ENCODE data around the gene DNAJC16. TPM values are rescaled to one million over a fixed set of nuclear protein-coding genes. Genes with fewer than 3 reads are reported as not detected.
A peak's percentile ranks its signal among the peaks of the same experiment; 100 is the strongest.

DNAJC16 gene
- total RNA-seq, 1 donor from 2014 or later = 33.6 TPM

DNA sequence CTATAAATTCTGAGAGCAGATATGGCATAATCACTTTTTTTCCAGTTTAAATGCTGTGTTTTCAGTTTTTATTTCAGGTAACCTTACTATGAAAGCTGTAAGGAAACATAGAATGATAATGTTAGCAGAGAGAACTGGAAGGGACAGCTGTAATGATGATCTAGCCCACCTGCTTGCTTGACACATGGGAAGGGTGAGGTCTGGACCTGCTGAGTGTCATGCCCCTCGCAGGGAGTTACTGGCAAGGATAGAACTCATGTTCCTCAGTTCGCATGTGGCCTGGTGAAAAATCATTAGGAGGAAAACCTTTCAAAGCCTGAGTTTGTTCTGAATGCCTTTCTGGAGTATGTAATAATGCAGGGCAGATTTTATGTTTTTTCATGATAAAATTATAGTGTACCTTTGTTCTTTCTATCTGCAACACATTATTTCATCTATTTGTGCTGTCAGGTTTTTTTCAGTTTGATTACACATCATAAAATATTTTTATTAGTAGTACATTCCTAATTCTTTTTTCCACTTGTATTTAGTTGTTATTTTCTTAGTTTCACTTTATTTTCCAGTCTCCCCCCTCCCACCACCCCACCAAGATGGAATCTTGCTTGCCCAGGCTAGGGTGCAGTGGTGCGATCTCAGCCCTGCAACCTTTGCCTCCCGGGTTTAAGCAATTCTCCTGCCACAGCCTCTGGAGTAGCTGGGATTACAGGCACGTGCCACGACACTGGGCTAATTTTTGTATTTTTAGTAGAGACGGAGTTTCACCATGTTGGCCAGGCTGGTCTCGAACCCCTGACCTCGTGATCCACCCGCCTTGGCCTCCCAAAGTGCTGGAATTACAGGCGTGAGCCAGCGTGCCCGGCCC lies 98.6 kb downstream of the DNAJC16 start:
- Histone ChIP-seq H4K20me1 (ENCODE audit: low read depth) (peaks cover 63% of the 10 kb centered on the region), H3K9me3 (ENCODE audit: low read depth) (no peaks in the 10 kb centered on the region), H3K27me3 (no peaks in the 10 kb centered on the region), H3F3A (ENCODE audit: low read depth) (peaks cover 7% of the 10 kb centered on the region), H3K9ac (no peak overlapping the region), H3K4me1 (no peaks in the 10 kb centered on the region), H3K36me3 (no peaks in the 10 kb centered on the region), H3K79me2 (ENCODE audit: low read depth) (peaks cover 93% of the 10 kb centered on the region), H2AFZ (replicated peaks) (no peak overlapping the region), H3K27ac (no peak overlapping the region), H3K4me2 (no peak overlapping the region), H3K4me3 (no peak overlapping the region)
- no peak for DNase-seq (ENCODE audit: low spot score)
- Mint-ChIP-seq H3K36me3 (peaks cover 8% of the 10 kb centered on the region), H3K27me3 (ENCODE audit: insufficient read depth, low read depth) (no peaks in the 10 kb centered on the region), H3K4me1 (peaks cover 11% of the 10 kb centered on the region), H3K27ac (no peak overlapping the region), H3K9me3 (no peaks in the 10 kb centered on the region), H3K4me3 (no peak overlapping the region)
- TF ChIP-seq, protein P1, sequence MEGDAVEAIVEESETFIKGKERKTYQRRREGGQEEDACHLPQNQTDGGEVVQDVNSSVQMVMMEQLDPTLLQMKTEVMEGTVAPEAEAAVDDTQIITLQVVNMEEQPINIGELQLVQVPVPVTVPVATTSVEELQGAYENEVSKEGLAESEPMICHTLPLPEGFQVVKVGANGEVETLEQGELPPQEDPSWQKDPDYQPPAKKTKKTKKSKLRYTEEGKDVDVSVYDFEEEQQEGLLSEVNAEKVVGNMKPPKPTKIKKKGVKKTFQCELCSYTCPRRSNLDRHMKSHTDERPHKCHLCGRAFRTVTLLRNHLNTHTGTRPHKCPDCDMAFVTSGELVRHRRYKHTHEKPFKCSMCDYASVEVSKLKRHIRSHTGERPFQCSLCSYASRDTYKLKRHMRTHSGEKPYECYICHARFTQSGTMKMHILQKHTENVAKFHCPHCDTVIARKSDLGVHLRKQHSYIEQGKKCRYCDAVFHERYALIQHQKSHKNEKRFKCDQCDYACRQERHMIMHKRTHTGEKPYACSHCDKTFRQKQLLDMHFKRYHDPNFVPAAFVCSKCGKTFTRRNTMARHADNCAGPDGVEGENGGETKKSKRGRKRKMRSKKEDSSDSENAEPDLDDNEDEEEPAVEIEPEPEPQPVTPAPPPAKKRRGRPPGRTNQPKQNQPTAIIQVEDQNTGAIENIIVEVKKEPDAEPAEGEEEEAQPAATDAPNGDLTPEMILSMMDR (IDR thresholded peaks at IDR 0.05) = no peak
- TF ChIP-seq EZH2 (IDR thresholded peaks at IDR 0.05) (no peak), EZH2phosphoT487 (IDR thresholded peaks at IDR 0.05) (no peak)

Small RNAs within 50 kb of the gene (small RNA-seq; reads per million reads assigned to genes)
- gene CD24P1 (not detected), gene RNU7-179P (not detected), gene SCARNA21B (0.23 reads per million, percentile 7 among the genes with 10 or more reads in this experiment)

Other genes with a start within 250 kb of the DNAJC16 start
- gene EFHD2, start 117.0 kb upstream of the DNAJC16 start, total RNA-seq (ENCODE audit: low replicate concordance) = 6.5 and 14.5 TPM in 2 replicates
- not detected in 2 replicates for gene CTRC, start 88.4 kb upstream of the DNAJC16 start, total RNA-seq (ENCODE audit: low replicate concordance)
- not detected in 2 replicates for gene CELA2A, start 70.1 kb upstream of the DNAJC16 start, total RNA-seq (ENCODE audit: low replicate concordance)
- gene CELA2B, start 50.7 kb upstream of the DNAJC16 start, total RNA-seq (ENCODE audit: low replicate concordance) = not detected in 2 replicates
- gene CASP9, start 2.6 kb upstream of the DNAJC16 start, total RNA-seq (ENCODE audit: low replicate concordance) = 12.4 and 18.2 TPM in 2 replicates
- 0.84 and 0.86 TPM in 2 replicates for gene AGMAT, start 58.2 kb downstream of the DNAJC16 start, total RNA-seq (ENCODE audit: low replicate concordance)
- gene DDI2, start 90.6 kb downstream of the DNAJC16 start, total RNA-seq (ENCODE audit: low replicate concordance) = 23.3 and 23.8 TPM in 2 replicates
- 16.7 and 42.2 TPM in 2 replicates for gene PLEKHM2, start 157.5 kb downstream of the DNAJC16 start, total RNA-seq (ENCODE audit: low replicate concordance)
- 0.34 and 2.2 TPM in 2 replicates for gene SLC25A34, start 209.4 kb downstream of the DNAJC16 start, total RNA-seq (ENCODE audit: low replicate concordance)
- gene TMEM82, start 215.7 kb downstream of the DNAJC16 start, total RNA-seq (ENCODE audit: low replicate concordance) = 0.56 TPM in 1 of 2 replicates, not detected in the other
- gene FBLIM1, start 231.9 kb downstream of the DNAJC16 start, total RNA-seq (ENCODE audit: low replicate concordance) = 4.7 and 13.0 TPM in 2 replicates

All from neural progenitor cell (in vitro differentiated cells).